Stimulated activated CD4-positive, alpha-beta T cell treated with anti-CD3 and anti-CD28 coated beads, Interleukin-2, amount 100 ng/mL, for 48 hours (primary cell): ENCODE results near the gene RCC1.
A peak's percentile ranks its signal among the peaks of the same experiment; 100 is the strongest.
"Not testable (repeated sequence)": the region's sequence is repeated elsewhere in the genome, so short reads cannot be mapped to it uniquely, and the experiment has no call there.

Experiments
- DNase-seq, 2 donors: peaks; one replicate each; pipeline ENCODE4 v3.0.0-alpha.2; 2020

Gene RCC1

DNA sequence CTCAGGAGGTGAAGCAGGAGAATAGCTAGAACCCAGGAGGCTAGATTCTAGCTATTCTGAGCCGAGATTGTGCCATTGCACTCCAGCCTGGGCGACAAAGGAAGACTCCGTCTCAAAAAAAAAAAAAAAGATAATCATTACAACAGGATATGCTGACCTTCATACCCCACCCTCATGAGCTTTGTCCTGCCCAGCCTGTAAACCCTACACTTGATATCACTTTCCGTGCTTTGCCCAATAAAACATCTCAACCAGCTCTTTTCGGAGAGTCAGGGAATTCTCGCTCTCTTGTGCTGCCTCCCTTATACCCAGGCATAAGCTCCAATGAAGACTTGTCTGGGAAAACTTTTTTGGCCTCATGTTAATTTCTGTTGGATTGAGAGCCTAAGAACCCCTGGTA lies 45.5 kb downstream of the RCC1 start:
- no peak for DNase-seq

DNA sequence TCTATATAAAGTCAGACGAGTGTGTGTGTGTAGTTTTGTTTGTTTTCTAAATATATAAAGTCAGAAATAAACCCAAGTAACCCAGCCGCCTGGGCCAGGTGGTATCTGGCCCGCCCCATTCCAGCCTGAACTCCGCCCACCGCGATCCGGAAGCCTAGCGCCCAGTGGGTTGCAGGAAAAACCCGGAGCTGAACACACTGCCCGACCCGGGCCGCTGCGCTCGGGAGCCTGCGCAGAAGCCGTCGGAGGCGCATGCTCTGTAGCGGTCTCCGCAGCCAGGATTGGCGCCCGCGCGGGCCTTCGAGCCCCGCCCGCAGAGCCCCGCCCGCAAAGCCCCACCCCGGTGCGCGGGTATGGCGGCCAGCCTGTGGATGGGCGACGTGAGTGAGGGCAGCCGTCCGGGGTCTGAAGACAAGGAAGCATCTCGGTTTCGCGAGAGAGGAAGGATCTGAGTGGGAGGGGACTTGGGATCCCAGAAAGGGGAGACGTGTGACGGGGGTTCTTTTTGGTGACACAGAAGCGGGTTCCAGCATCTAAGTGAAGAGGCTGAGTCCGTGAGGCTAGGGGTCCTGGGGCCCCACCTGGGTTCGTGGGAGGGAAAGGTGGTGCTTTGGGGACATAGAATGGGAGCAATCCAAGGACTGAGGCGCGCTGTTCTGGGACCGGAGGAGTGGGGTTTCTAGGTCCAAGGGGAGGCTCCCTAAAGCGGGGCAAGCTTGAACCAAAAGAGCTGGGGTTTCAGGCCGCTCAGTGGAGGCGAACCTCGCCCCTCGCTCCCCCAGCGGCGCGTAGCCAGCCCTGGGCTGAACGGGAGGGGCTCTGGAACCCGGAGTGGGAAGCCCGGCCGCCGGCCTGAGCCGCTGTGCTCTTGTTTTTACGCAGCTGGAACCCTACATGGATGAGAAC lies 47.2 kb downstream of the RCC1 start, which contains the start of gene TRNAU1AP:
TRNAU1AP (plus strand) TSS at position 328 of the 906 bp plus-strand sequence; CDS start at position 354, 26 bp downstream.
- peak; percentile 97 to 98 for DNase-seq

DNA sequence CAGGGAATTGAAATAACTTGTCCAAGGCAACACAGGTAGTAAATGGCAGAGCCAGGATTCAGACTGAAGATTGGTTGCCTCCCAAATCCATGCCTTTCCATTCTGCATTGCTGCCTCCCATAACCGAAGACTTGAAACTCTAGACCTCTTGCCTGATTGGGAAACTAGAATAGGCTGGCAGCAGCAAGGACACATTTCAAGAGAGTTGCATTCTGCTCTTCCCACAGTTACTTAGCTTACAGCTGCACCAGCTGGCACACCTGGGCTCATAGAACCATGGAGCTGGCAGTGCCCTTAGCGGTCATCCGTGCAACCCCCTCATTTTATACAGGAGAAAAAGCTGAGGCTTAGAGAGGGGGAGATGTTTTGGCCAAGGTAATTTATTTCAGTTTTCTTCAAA lies 55.0 kb downstream of the RCC1 start:
- DNase-seq, result no peak

DNA sequence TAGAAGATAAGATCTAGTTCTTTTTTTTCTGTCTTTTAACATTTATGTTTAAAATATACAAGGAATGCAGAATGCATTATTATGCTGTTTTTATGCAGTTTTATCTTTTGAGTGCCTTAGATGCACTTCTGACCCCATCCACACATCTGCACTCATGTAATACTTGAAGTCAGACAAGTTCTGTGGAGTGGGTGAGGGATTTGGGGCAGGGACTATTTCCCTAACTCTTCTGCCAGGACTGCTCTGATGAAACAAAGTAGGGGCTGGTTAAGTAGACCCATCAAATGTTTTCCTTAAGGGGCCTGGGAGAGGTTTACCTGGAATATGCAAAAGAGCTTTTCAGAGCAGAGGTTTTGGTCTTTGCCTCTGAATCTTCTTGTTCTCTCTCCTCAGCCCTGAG lies 58.5 kb downstream of the RCC1 start:
- DNase-seq, result no peak

DNA sequence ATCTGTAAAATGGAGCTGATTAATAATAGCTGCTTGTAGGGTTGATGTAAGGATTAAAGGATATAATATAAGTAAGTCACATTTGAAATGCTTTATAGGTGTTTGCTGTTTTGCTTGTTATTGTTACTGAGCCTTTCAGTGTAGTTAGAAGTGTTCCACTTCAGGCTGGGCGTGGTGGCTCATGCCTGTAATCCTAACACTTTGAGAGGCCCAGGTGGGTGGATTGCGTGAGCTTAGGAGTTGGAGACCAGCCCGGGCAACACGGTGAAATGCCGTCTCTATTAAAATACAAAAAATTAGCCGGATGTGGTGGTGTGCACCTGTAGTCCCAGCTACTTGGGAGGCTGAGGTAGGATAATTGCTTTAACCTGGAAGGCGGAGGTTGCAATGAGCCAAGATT lies 59.2 kb downstream of the RCC1 start:
- no peak for DNase-seq

DNA sequence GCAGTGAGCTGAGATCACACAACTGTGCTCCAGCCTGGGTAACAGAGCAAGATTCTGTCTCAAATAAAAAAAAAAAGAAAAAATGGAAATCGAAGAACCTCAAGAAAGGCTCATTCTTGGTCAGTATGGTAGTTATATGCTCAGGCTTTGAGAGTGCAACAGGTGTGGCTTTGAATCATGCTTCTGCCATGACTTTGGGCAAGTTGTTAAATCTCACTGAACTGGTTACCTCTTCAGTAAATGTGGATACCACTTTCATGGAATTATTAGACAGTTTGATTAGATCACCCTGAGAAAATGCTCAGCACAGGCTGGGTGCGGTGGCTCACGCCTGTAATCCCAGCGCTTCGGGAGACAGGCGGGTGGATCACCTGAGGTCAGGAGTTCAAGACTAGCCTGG lies 59.9 kb downstream of the RCC1 start:
- no peak for DNase-seq

DNA sequence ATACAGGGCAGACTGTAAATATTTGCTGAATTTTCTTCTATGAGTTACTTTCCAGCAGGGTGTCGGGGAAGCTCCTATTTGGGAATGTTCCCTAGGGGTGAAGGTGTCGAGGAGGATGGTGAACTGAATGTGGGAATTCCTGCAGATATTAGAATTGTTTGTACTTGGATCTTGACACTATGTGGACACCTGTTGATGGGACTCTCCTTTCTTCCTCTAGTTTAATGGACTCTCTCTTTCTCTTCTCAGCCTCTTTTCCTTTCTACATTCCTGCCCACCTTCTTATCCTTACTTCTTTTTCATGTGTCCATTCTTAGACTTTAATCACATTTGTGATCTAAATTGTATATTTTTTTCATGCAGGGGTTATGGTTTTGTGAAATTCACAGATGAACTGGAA lies 61.1 kb downstream of the RCC1 start:
- no peak for DNase-seq

DNA sequence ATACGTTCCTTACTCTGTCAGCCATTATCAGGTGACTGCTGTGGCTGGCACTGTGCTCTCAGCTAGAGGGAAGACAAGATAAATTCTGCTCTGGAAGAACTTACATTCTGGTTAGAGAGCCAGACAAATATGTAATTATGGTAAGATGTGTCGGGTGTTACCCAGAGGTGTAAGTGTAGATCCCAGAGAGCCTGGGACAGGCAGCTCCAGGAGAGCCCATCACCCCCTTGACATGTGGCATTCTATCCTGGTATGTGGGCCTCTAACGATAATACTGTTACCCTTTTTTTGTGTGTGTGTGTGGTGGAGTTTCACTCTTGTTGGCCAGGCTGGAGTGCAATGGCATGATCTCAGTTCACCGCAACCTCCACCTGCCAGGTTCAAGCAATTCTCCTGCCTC lies 66.1 kb downstream of the RCC1 start:
- DNase-seq, result no peak

DNA sequence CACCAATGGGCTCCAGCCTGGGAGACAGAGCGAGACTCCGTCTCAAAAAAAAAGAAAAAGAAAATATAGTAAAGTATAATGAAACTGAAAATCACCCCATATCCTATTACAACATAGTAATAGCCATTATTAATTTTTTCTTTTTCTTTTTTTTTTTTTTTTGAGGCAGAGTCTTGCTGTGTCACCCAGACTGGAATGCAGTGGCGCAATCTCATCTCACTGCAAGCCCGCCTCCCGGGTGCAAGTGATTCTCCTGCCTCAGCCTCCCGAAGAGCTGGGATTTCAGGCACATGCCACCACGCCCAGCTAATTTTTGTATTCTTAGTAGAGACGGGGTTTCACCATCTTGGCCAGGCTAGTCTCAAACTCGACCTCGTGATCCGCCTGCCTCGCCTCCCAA lies 67.0 kb downstream of the RCC1 start:
- not testable (repeated sequence) for DNase-seq

DNA sequence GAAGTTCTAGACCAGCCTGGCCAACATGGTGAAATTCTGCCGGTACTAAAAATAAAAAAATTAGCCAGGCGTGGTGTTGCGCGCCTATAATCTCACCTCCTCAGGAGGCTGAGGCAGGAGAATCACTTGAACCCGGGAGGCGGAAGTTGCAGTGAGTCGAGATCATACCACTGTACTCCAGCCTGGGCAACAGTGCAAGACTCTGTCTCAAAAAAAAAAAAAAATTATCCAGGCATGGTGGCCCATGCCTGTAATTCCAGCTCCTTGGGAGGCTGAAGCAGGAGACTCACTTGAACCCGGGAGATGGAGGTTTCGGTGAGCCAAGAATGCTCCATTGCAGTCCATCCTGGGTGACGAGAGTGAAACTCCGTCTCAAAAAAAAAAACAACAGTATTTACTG lies 67.7 kb downstream of the RCC1 start:
- no peak for DNase-seq

DNA sequence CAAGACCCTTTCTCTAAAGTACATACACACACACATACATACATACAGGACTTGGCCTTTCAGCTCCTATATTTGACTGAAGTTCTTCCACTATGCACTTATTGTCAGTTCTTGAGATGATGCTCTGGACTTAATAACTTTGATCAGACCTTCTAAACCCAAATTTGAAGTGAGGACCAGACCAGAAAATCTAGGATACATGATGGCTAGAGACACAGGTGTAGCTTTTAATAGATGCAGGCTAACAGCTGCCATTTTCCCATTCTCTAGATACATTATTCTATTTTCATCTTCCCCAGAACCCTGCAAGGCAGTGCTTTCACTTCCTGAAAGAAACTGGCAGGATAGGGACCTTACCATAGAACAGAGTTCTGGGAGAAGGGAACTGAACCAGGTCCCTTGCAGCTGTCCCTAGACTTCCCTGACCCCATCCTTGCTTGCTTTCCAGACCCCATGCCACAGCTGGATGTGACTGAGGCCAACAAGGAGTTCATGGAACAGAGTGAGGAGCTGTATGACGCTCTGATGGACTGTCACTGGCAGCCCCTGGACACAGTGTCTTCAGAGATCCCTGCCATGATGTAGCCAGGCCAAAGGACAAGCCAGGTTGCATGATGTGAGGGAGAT lies 71.3 kb downstream of the RCC1 start:
- peak in 1 of 2 donors; percentile 40 for DNase-seq

DNA sequence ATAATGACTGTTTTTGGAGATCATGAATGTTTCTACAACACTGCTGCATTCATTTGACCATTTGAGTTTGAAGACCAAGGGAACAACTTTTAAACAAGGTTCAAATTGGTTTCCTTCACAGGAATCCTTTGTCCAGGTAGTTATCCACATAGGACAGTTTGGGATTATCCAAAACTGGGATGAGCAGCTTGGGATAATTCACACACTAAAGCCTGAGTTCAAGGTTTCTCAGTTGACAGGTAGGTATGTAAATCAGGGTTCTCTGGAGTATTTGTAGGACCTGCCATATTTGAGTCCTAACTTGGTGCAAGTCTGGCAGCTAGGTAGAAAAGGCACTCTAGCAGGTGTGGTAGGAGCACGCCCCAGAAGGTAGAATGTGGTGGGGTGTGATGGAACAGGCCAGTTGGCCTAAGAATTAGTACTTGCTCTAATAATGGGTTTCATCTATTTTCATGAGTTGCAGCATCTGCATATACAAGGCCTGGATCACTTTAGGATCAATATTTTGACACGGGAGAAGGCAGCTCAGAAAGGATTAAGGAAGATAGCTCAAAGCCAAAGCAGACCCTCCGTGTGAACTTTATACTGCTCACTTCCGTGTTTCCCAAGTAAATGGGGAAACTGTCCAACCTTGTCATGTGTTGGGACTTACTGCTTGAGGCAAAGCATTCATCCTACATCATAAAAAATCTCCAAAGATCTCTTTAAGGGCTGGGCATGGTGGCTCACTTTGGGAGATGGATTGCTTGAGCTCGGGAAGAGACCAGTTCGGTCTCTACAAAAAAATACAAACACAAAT lies 72.1 kb downstream of the RCC1 start:
- DNase-seq, result peak in 1 of 2 donors; percentile 38

DNA sequence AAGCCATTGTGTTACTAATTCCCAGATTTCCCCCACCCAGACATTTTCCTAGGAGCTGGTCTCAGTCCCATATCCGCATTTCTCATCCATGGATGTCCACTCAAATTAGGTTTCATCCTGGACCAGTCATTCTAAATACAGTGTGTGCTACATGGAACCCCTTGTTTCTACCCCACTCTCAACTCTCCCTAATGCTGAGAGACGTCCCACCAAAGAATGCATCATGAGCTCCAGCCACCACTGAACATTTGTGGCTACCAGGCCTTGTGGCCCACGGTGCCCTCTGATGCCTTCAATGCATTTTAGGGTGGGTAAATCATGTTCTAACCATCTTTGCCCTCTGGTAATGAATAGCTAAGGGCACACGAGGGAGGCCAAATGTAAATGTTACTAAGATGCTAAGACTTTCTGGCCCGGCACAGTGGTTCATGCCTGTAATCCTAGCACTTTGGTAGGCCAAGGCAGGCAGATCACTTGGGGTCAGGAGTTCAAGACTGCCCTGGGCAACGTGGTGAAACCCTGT lies 72.9 kb downstream of the RCC1 start:
- DNase-seq, result no peak

DNA sequence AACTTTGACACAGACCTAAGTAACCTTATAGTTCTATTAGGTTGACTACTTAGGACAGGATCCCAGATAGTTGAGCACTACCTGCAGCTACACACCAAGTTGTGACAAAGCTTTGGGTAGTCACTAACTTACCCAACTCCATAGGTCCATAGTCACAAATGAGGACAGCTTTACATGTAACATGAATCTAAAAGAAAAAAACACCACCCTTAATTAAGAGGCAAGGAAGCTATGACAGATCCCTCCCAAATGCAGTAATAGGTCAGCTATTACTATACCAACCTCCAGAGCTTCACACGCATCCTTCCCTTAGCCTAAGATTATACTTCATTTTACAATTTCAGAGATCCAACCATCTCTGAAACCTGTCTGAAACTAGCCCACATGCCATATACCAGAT lies 73.6 kb downstream of the RCC1 start:
- no peak for DNase-seq

DNA sequence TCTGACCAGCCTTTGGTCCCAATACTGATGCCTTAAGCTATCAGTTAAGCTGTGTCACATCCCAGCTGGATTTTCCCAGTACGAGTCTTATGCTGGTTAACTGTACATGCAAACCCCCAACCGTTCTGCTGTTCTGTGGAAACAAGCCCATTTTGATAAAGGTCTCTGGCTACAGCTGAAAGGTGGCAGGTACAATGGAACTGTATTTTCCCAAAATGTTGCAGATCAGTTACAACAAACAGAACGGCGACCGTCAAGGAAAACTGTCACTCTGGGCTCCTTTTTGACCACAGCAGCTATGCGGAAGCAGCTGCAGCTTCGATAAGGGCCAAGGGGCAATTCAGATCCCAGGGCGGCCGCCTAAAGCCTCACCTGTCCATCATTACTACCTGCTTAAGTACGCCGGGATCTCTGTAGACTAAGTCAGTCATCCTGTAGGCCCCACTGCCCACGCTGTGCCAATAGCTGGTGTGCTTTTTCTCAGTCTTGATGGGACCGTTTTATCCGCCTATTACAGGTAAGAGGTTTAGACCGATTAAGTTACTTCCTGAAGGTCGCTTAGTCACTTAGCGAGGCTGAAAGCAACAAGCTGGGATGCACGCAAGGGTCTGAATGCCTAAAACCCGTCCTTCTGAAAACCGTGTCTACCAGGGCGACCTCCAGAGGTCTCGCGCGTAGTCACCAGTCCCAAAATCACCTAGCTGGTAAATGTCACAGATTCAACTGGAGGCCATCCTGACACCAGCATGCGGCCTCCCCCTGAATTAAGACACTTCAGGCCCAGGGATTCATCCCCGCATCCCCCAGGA lies 75.1 kb downstream of the RCC1 start:
- DNase-seq, result peak; percentile 32 to 43

DNA sequence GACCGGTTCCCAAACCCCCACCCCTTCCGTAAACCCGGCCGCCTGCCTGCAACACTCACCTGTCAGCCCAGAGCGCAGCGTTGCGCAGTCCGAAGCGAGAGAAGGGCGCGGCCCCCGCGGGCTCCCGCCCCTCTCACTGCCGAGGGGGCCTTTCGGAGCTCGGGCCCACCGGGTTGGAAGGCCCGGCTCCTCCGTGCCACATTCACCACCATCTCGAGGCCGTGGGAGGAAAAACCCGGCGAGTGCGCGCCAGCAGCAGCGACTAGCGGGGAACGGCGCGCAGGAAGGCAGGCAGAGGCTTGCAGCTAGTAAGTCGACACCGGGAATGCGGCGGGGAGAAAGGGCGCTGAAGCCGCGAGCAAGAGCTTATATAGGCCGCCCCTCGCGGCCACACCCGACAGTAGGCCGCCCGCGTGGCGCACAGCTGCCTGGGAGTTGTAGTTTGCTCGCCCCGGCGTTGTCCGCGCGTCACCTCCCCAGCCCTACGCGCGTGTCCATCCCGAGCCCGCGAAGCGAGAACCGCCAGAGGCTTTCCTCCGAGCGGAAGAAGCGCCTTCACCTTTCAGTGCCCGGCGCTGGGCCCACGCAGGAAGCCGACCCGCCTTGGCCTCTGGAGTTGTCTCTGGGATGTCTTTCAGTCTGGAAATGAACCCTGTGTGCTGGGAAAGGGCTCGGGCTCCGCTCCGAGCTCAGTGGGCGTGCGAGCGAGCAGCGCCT lies 75.8 kb downstream of the RCC1 start:
- DNase-seq, result peak; percentile 89 to 92

DNA sequence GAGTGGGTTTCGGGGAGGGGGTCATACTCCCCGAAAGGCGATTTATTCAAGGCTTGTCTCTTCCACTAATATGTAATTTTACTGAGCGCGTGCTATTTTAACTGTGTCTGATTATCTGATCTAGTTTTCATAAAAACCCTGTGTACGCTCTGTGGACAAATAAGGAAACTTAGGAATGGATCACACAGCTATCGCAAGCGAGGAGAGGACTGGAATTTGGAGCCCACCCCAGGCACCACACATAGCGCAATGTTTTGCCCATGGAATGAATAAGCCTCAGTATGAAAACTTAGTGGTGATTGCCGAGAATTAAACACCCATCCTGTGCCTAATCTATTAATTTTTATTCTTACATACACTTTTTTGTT lies 76.4 kb downstream of the RCC1 start:
- DNase-seq, result no peak

DNA sequence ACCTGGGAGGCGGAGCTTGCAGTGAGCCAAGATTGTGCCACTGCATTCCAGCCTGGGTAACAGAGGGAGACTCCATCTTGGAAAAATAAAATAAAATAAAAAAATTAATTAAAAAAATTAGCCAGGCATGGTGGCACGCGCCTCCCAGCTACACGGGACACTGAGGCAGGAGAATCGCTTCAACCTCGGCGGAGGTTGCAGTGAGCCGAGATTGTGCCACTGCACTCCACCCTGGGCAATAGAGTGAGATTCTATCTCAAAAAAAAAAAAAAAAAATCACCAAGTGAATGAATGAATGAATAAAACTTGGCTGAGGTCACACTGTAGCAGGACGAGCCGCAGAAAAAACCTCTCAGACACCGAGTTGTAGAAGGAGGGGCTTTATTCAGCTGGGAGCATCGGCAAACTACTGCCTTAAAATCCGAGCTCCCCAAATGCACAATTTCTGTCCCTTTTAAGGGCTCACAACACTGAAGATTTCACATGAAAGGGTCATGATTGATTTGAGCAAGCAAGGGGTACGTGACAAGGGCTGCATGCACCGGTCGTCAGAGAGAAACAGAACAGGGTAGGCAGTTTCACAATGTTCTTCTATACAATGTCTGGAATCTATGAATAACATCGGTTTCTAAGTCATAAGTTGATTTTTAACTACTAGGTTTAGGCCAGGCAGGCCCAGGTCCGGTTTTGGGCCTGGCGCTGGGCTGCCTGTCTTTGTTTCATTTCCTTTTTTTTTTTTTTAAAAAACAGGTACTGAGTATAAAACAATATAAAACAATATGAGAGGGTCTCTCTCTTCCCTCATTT lies 80.9 kb downstream of the RCC1 start:
- not testable (repeated sequence) for DNase-seq
